Body of pancreas (tissue), 4 donors: ENCODE measurements around the gene ACTR3C.

ENCODE experiments used
- CTCF ChIP-seq, 7 experiments: fragments of 450-650 bp in 4 of 7; fragments of 200-600 bp in 3 of 7; sonication (generic) in 3 of 7; IDR thresholded peaks; one replicate each; pipeline ENCODE4 v1.5.1; 2016 to 2019; ENCODE audit warnings: antibody characterized with exemption in 7 of 7
- POLR2A ChIP-seq, 3 donors: fragments of 450-650 bp; IDR thresholded peaks; one replicate each; pipeline ENCODE4 v1.6.1; 2016; ENCODE audit warnings: antibody characterized with exemption in 3 of 3, mild to moderate bottlenecking in 2 of 3

- TF ChIP-seq CTCF (IDR thresholded peaks at IDR 0.05) (no peak), POLR2A (IDR thresholded peaks at IDR 0.05) (no peak)
Measured at GRCh38 chr7:150361402-150361801, 38.1 kb upstream of the ACTR3C start.
